Measurements from ENCODE around the gene TBC1D25.
A peak's percentile ranks its signal among the peaks of the same experiment; 100 is the strongest.
"Not testable (repeated sequence)": the region's sequence is repeated elsewhere in the genome, so short reads cannot be mapped to it uniquely, and the experiment has no call there.

Gene TBC1D25

GRCh38 chrX:48514126-48514806, 25.2 kb upstream of the TBC1D25 start:
- in situ Hi-C loops (cut with HindIII; ENCODE audit: low pct_ligation_motif_present, low pct_unique_long_range_greater_than_20kb, low sequenced_read_pairs): no loop called here
- no peak for DNase-seq

GRCh38 chrX:48514868-48515460, 24.6 kb upstream of the TBC1D25 start:
- in situ Hi-C loops (cut with HindIII; ENCODE audit: low pct_ligation_motif_present, low pct_unique_long_range_greater_than_20kb, low sequenced_read_pairs): no loop called here

GRCh38 chrX:48515842-48516241, 23.7 kb upstream of the TBC1D25 start:
- no peak for DNase-seq
- in situ Hi-C loops (cut with HindIII; ENCODE audit: low pct_ligation_motif_present, low pct_unique_long_range_greater_than_20kb, low sequenced_read_pairs): no loop called here

More at GRCh38 chrX:48514868-48515460, 24.6 kb upstream of the TBC1D25 start:
- no peak for DNase-seq

- in situ Hi-C loops (cut with HindIII; ENCODE audit: low pct_ligation_motif_present, low pct_unique_long_range_greater_than_20kb, low sequenced_read_pairs): no loop called here
- no peak for DNase-seq
Observed at GRCh38 chrX:48516285-48516684, 23.2 kb upstream of the TBC1D25 start.

GRCh38 chrX:48516987-48517386, 22.5 kb upstream of the TBC1D25 start:
- in situ Hi-C loops (cut with HindIII; ENCODE audit: low pct_ligation_motif_present, low pct_unique_long_range_greater_than_20kb, low sequenced_read_pairs): no loop called here
- no peak for DNase-seq

GRCh38 chrX:48519481-48519880, 20.0 kb upstream of the TBC1D25 start:
- DNase-seq; in situ Hi-C loops (cut with HindIII; ENCODE audit: low pct_ligation_motif_present, low pct_unique_long_range_greater_than_20kb, low sequenced_read_pairs): not testable (repeated sequence)

GRCh38 chrX:48520455-48520854, 19.1 kb upstream of the TBC1D25 start:
- in situ Hi-C loops (cut with HindIII; ENCODE audit: low pct_ligation_motif_present, low pct_unique_long_range_greater_than_20kb, low sequenced_read_pairs): no loop called here
- DNase-seq: no peak

GRCh38 chrX:48520976-48521352, 18.6 kb upstream of the TBC1D25 start:
- in situ Hi-C loops (cut with HindIII; ENCODE audit: low pct_ligation_motif_present, low pct_unique_long_range_greater_than_20kb, low sequenced_read_pairs): no loop called here
- DNase-seq: peak; percentile 9

GRCh38 chrX:48521353-48522243, 17.9 kb upstream of the TBC1D25 start, which contains the start of gene EBP:
Gene EBP (plus strand): TSS chrX:48521808. CDS start chrX:48523772, 1,964 bp downstream.
- peak; percentile 88 for DNase-seq
- in situ Hi-C loops (cut with HindIII; ENCODE audit: low pct_ligation_motif_present, low pct_unique_long_range_greater_than_20kb, low sequenced_read_pairs): no loop called here

GRCh38 chrX:48522291-48522690, 17.2 kb upstream of the TBC1D25 start:
- DNase-seq: no peak
- in situ Hi-C loops (cut with HindIII; ENCODE audit: low pct_ligation_motif_present, low pct_unique_long_range_greater_than_20kb, low sequenced_read_pairs): no loop called here

GRCh38 chrX:48523682-48524081, 15.8 kb upstream of the TBC1D25 start:
- in situ Hi-C loops (cut with HindIII; ENCODE audit: low pct_ligation_motif_present, low pct_unique_long_range_greater_than_20kb, low sequenced_read_pairs): no loop called here
- DNase-seq: no peak

- DNase-seq; in situ Hi-C loops (cut with HindIII; ENCODE audit: low pct_ligation_motif_present, low pct_unique_long_range_greater_than_20kb, low sequenced_read_pairs): not testable (repeated sequence)
Observed at GRCh38 chrX:48525853-48526252, 13.7 kb upstream of the TBC1D25 start.

- in situ Hi-C loops (cut with HindIII; ENCODE audit: low pct_ligation_motif_present, low pct_unique_long_range_greater_than_20kb, low sequenced_read_pairs): no loop called here
- DNase-seq: no peak
Observed at GRCh38 chrX:48530736-48531135, 8.8 kb upstream of the TBC1D25 start.

- peak; percentile 26 for DNase-seq
- in situ Hi-C loops (cut with HindIII; ENCODE audit: low pct_ligation_motif_present, low pct_unique_long_range_greater_than_20kb, low sequenced_read_pairs): no loop called here
Observed at GRCh38 chrX:48531358-48531959, 8.1 kb upstream of the TBC1D25 start.

GRCh38 chrX:48532161-48532560, 7.4 kb upstream of the TBC1D25 start:
- DNase-seq: no peak
- in situ Hi-C loops (cut with HindIII; ENCODE audit: low pct_ligation_motif_present, low pct_unique_long_range_greater_than_20kb, low sequenced_read_pairs): no loop called here

GRCh38 chrX:48533165-48533564, 6.3 kb upstream of the TBC1D25 start:
- DNase-seq: no peak
- in situ Hi-C loops (cut with HindIII; ENCODE audit: low pct_ligation_motif_present, low pct_unique_long_range_greater_than_20kb, low sequenced_read_pairs): no loop called here

GRCh38 chrX:48538641-48539344, 721 bp upstream of the TBC1D25 start:
- in situ Hi-C loops (cut with HindIII; ENCODE audit: low pct_ligation_motif_present, low pct_unique_long_range_greater_than_20kb, low sequenced_read_pairs): no loop called here
- DNase-seq: no peak

GRCh38 chrX:48540028-48540375, 488 bp downstream of the TBC1D25 start:
- in situ Hi-C loops (cut with HindIII; ENCODE audit: low pct_ligation_motif_present, low pct_unique_long_range_greater_than_20kb, low sequenced_read_pairs): no loop called here
- DNase-seq: no peak
